Sigmoid colon (tissue), 7 donors: ENCODE data around the gene INA. TPM values are rescaled to one million over a fixed set of nuclear protein-coding genes. Genes with fewer than 3 reads are reported as not detected.

Experiments
- DNase-seq: peaks from one replicate; pipeline ENCODE4 v3.0.0-alpha.2; 2019
- H3K27ac ChIP-seq, 4 donors: fragments of 200-600 bp; sonication (generic); one replicate each; pipeline ENCODE4 v1.5.1; 2016 to 2019; ENCODE audit warnings: mild to moderate bottlenecking in 1 of 4
- H3K27me3 ChIP-seq, 3 donors: fragments of 200-600 bp; sonication (generic); one replicate each; pipeline ENCODE4 v1.5.1; 2019; ENCODE audit warnings: mild to moderate bottlenecking in 1 of 3
- H3K36me3 ChIP-seq, 4 donors: fragments of 200-600 bp; sonication (generic); one replicate each; pipeline ENCODE4 v1.5.1; 2016 to 2019
- H3K4me1 ChIP-seq, 4 donors: fragments of 200-600 bp; sonication (generic); one replicate each; pipeline ENCODE4 v1.5.1; 2017 to 2019
- H3K4me3 ChIP-seq, 4 donors: fragments of 200-600 bp; sonication (generic); one replicate each; pipeline ENCODE4 v1.5.1; 2017 to 2019; ENCODE audit warnings: mild to moderate bottlenecking in 2 of 4, moderate library complexity in 1 of 4
- H3K9me3 ChIP-seq, 4 donors: fragments of 200-600 bp in 3 of 4; sonication (generic) in 3 of 4; one replicate each; pipeline versions ENCODE4 v1.5.1 to v1.6.1; 2013 to 2019
- CTCF ChIP-seq, 4 experiments: fragments of 450-650 bp in 3 of 4; fragments of 200-600 bp in 1 of 4; IDR thresholded peaks; one replicate each; pipeline ENCODE4 v1.5.1; 2016 to 2019; ENCODE audit warnings: antibody characterized with exemption in 4 of 4, mild to moderate bottlenecking in 3 of 4, moderate library complexity in 2 of 4
- EP300 ChIP-seq, 4 donors: sonication (generic); formaldehyde crosslinking; IDR thresholded peaks; one replicate each; pipeline ENCODE4 v1.6.1; 2017; ENCODE audit warnings: antibody characterized with exemption in 4 of 4
- POLR2A ChIP-seq, 2 donors: fragments of 450-650 bp; IDR thresholded peaks; one replicate each; pipeline ENCODE4 v1.6.1; 2016; ENCODE audit warnings: antibody characterized with exemption in 2 of 2, mild to moderate bottlenecking in 2 of 2, moderate library complexity in 2 of 2
- POLR2AphosphoS5 ChIP-seq, 4 donors: sonication (generic); formaldehyde crosslinking; IDR thresholded peaks; one replicate each; pipeline ENCODE4 v1.6.1; 2017; ENCODE audit warnings: antibody characterized with exemption in 4 of 4
- WGBS, 2 donors: extraction: QIAGEN DNeasy Blood & Tissue Kit; methylation state at CpG; one replicate each; pipeline ENCODE4 v1.1.7; 2013; 5-methylcytosine and 5-hydroxymethylcytosine counted together
- intact Hi-C: fragments of 100-400 bp; cut with DNase I; formaldehyde crosslinking; loops from one replicate; pipeline ENCODE4 v1.15.1; 2023
- polyA plus RNA-seq, 3 donors: library from polyadenylated mRNA; stranded (reverse); fragments of 200-250 nt; gene quantifications; one replicate each; pipeline ENCODE4 v1.2.3, GENCODE V29; 2013
- total RNA-seq, 4 donors: library from RNA; depleted of rRNA; stranded (reverse); fragments of >200 nt; gene quantifications; one replicate each; pipeline ENCODE4 v1.1.0, GENCODE V29; 2016
- donor health status: healthy with polysubstance abuse.
- donor health status: Bipolar disorder and iron deficiency.
- donor health status: healthy.

The INA gene
- total and polyA plus RNA-seq, 7 donors: 2.0 to 11.8 (median 4.4) TPM; not detected in 2

- no peaks in the 10 kb centered on the region for H3K9me3 ChIP-seq
- no peak overlapping the region for H3K4me3 ChIP-seq
- 13 to 21% methylated on average over 21 of the region's 21 CpGs for WGBS, 2 donors
- no peak for DNase-seq
- no peaks in the 10 kb centered on the region for H3K36me3 ChIP-seq
- H3K4me1 ChIP-seq: peaks cover 0 to 27% (median 17%) of the 10 kb centered on the region in 4 donors
- intact Hi-C loops: no loop called here
- no peak overlapping the region for H3K27ac ChIP-seq
- TF ChIP-seq CTCF (IDR thresholded peaks at IDR 0.05): no peak
- TF ChIP-seq POLR2A (IDR thresholded peaks at IDR 0.05): no peak
- no peak for TF ChIP-seq POLR2AphosphoS5 (IDR thresholded peaks at IDR 0.05)
- TF ChIP-seq EP300 (IDR thresholded peaks at IDR 0.05): no peak
- H3K27me3 ChIP-seq: peaks cover 22 to 67% (median 50%) of the 10 kb centered on the region in 3 donors
These were observed 565 bp upstream of the INA start for GRCh38 chr10:103276251-103276895.

- WGBS, 2 donors: 9 to 22% methylated on average over 76 of the region's 76 CpGs
- TF ChIP-seq EP300 (IDR thresholded peaks at IDR 0.05): no peak
- peaks cover 0 to 24% (median 15%) of the 10 kb centered on the region in 4 donors for H3K4me1 ChIP-seq
- no peaks in the 10 kb centered on the region for H3K9me3 ChIP-seq
- H3K27me3 ChIP-seq: peaks cover 22 to 80% (median 55%) of the 10 kb centered on the region in 3 donors
- H3K4me3 ChIP-seq: peak overlapping the region in 2 of 4 donors; percentile 25 to 32
- no peak for DNase-seq
- no peak overlapping the region for H3K27ac ChIP-seq
- H3K36me3 ChIP-seq: no peaks in the 10 kb centered on the region
- intact Hi-C loops: no loop called here
These were observed 987 bp downstream of the INA start for GRCh38 chr10:103277713-103278536.

- WGBS, 2 donors: 37 to 40% methylated on average over 12 of the region's 12 CpGs
- H3K27me3 ChIP-seq: peaks cover 22 to 80% (median 55%) of the 10 kb centered on the region in 3 donors
- DNase-seq: no peak
- H3K9me3 ChIP-seq: no peaks in the 10 kb centered on the region
- TF ChIP-seq POLR2A (IDR thresholded peaks at IDR 0.05) (no peak), EP300 (IDR thresholded peaks at IDR 0.05) (no peak), CTCF (IDR thresholded peaks at IDR 0.05) (no peak), POLR2AphosphoS5 (IDR thresholded peaks at IDR 0.05) (no peak)
- intact Hi-C loops: no loop called here
- H3K36me3 ChIP-seq: no peaks in the 10 kb centered on the region
- H3K27ac ChIP-seq: no peak overlapping the region
- no peak overlapping the region for H3K4me3 ChIP-seq
- H3K4me1 ChIP-seq: peaks cover 0 to 18% (median 13%) of the 10 kb centered on the region in 4 donors
These were observed 1.5 kb downstream of the INA start for GRCh38 chr10:103278537-103278823.

GRCh38 chr10:103278862-103279298, 1.9 kb downstream of the INA start:
- intact Hi-C loops: no loop called here
- Histone ChIP-seq H3K4me3 (no peak overlapping the region), H3K27ac (no peak overlapping the region), H3K27me3 (peaks cover 22 to 81% (median 55%) of the 10 kb centered on the region in 3 donors), H3K36me3 (no peaks in the 10 kb centered on the region), H3K9me3 (no peaks in the 10 kb centered on the region), H3K4me1 (peaks cover 0 to 16% (median 13%) of the 10 kb centered on the region in 4 donors)
- 2 to 4% methylated on average over 11 of the region's 11 CpGs for WGBS, 2 donors
- TF ChIP-seq POLR2A (IDR thresholded peaks at IDR 0.05) (no peak), CTCF (IDR thresholded peaks at IDR 0.05) (no peak), EP300 (IDR thresholded peaks at IDR 0.05) (no peak), POLR2AphosphoS5 (IDR thresholded peaks at IDR 0.05) (no peak)
- no peak for DNase-seq

GRCh38 chr10:103280031-103280430, 3.1 kb downstream of the INA start:
- no peak for DNase-seq
- no peak overlapping the region for H3K4me3 ChIP-seq
- WGBS, 2 donors: 68 to 71% methylated on average over 3 of the region's 3 CpGs
- H3K4me1 ChIP-seq: peaks cover 0 to 16% (median 13%) of the 10 kb centered on the region in 4 donors
- TF ChIP-seq POLR2A (IDR thresholded peaks at IDR 0.05): no peak
- no peak for TF ChIP-seq POLR2AphosphoS5 (IDR thresholded peaks at IDR 0.05)
- no peak for TF ChIP-seq CTCF (IDR thresholded peaks at IDR 0.05)
- TF ChIP-seq EP300 (IDR thresholded peaks at IDR 0.05): no peak
- no peak overlapping the region for H3K27ac ChIP-seq
- intact Hi-C loops: no loop called here
- H3K36me3 ChIP-seq: no peaks in the 10 kb centered on the region
- H3K9me3 ChIP-seq: no peaks in the 10 kb centered on the region
- peaks cover 22 to 83% (median 55%) of the 10 kb centered on the region in 3 donors for H3K27me3 ChIP-seq
